Amygdala (tissue), 56 donors: ENCODE measurements around the gene CALM1.
"Not testable (repeated sequence)": the region's sequence is repeated elsewhere in the genome, so short reads cannot be mapped to it uniquely, and the experiment has no call there.

Experiments used
- DNase-seq, 56 donors: peaks; one replicate each; lab custom pipeline; 2025; lab: John Stamatoyannopoulos, UW

The CALM1 gene

DNA sequence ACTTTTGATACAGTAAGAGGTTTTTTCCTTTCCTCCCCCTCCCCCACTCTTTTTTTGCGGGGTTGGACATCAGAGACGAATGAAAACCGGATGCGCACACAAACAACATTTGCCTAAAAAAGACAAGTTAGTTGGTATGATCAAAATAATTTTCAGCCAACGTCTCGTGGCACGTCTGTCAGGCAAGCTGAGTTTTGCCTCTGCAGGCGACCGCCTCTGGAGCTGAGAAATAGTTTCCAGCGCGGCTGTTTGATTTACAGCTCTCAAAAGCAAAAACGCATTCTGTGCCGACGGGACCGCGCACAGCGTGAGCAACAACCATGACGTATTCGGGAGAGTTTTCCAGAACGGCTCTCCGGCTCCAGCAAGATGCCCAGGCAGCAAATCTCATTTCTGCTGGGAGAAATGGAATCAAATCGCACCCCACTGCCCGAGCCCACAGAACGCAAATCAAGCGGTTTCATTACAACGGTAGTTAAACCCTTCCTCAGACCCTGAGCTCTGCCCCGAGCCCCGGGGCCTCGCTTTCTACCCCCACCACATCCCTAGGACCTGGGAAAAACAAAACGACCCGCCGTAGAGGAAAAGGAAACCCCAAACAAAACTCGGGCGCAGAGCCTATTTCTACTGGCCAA is 14.2 kb upstream of the CALM1 start:
- peak in 53 of 56 donors; percentile 31 to 90 (median 78) for DNase-seq

DNA sequence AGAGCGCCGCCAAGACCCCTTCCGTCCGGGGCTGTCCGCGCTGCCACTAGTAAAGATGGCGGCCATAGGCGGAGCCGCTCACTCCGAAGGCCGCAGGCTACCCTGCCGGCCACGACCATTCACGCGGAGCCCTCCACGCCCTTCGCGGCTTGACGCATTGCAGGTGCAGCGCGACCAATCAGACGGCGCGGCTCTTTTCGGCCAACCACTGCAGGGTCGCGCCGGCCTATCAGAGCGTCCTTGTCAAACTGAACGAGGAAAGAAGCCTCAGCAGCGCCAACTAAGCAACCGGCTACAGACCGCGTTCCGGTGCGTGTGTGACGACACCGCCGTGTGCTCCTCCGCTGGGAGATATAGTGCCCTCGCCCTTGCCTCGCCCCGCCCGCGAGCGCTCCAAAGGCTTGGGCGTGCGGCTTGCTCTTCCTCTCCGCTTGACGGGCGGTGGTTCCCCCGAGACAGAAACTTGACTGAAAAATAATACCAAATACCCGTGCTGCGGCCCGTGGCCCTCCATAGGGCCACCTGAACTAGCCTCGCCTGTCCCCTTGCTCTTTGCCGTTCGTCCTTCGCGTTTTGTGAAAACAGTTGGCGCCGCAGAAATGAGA is 13.6 kb upstream of the CALM1 start:
- peak; percentile 88 to 100 (median 99) for DNase-seq

DNA sequence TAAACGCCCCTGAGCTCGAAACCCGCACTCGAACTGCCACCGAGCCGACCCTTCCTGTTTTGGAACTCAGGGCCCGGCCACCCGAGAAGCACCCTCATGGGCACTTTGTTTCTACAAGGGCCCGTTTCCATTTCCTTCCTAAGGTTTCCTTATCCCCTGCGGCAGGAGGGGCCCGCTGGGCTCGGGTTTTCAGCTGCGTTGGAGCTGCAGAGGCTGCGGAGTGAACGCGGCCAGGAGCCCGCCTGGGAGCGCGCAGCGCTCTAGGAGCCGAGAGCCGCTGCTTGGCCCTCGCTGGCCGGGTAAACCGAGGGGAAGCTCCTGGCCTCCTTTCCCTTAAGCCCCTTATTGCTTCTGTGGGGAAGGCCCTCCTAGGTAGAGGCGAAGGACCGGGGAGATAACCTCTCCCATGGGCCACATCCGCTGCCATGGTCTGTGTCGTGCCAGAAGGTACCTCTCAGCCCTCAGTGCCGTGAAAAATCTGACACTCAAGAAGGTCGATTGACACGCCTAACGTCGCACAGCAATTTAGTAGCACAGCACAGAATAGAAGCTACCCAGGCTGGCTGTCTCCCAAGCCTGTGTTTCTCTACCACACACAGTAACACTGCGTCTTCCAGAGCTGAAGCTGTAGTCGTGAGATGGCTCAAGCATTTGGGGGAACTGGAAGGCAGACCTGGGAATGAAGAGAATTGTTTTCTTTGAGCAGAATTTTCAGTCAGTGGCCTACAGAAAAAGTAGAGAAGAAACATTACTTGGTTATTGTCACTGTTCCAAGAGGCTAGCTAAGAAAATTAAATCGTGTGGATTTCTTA is 12.9 kb upstream of the CALM1 start:
- peak in 40 of 56 donors; percentile 9 to 83 (median 64) for DNase-seq

DNA sequence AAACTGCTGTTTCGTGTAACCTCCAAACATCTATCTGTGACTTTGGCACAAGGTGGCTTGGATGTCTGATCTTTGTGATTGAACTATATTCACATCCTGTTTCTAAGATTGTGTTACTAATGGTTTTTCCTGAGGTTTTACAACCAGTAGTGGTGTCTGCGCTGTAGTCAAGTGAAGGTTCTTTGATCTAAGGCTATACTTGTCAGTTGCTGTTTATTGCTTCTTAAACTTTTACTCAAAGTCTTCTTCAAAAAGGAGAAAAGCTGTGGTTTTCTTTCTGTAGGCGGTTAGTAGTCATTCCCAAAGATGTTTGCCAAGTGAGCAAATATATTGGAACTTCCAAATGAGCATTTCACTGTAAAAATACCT is 12.3 kb upstream of the CALM1 start:
- DNase-seq: no peak

DNA sequence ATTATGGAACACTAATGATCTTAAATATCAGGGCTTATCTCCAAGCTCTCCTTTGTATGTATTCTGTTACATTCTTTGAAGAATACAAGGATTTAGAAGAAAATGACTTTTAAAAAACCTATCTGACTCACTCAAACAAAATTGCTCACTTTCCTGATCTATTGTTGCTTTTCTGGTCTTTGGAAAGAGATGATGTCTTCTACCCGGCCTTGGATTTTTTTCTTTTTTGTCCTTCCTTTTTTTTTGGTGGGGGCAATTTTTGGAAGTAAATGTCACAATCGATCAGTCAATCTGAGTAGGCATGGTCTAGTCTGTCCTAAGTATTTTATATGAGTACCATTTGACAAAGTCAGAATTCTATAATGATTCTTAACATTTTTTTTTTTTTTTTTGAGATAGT is 10.5 kb upstream of the CALM1 start:
- no peak for DNase-seq

DNA sequence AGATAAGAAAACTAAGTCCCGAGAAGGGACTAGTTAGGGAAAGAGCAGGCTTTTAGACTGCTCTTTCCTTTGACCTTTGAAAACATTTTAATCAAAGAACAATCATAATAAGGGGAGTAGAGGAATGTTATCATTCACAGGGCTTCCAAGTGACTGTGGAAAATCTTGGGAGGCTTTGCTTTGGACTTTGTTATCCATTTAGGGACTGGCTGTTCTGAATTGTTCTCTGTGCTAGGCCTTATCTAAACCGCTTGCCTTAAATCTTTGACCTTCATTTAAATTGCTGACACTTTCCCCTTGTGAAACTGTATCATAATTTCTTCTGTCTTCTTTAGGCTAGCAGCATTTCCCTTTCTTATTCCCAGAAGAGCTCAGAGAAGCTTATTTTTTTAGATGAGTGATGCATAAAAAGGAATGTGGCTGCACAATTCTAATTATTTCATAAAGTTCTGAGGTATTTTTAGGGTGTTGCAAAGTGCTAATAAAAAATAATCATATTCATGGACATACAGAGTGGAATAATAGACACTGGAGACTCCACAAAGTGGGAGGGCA is 9.5 kb upstream of the CALM1 start:
- DNase-seq: no peak

DNA sequence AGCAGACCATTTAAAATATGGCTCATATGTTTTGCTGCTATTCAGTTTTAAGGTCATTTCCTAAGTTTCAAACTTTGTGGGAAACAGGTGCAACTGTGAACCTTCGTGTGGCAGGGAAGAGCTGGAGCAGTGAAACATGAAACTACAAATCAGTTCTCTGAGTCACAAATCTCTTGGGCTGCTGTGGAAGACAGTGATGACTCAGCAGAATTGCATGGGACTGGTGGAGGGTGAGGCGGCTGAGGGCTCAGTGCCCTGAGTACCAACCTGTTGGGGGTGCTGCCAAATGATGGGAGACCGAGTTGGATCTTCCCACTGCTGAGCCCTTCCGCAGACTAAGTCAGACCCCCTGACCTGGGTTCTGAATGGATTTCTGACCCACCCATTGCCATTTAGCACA is 8.4 kb upstream of the CALM1 start:
- no peak for DNase-seq

DNA sequence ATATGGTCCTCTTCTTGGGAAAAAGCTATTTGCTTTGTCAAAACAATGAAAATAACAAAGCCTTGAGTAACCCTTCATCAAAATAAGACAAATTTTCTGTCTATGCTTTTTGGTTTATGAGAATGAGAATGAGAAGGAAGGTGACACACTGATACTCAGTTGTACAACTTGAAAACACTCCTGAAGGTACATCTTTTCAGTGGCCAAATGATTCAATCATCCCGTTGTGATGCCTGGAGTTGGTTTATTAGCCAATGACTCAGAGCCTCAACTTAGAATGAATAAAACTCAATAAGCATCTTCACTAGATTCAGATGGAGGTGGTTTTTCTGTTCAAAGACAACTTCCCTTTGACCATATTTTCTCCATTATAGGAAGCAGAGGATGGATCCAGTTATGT is 7.8 kb upstream of the CALM1 start:
- DNase-seq: no peak

DNA sequence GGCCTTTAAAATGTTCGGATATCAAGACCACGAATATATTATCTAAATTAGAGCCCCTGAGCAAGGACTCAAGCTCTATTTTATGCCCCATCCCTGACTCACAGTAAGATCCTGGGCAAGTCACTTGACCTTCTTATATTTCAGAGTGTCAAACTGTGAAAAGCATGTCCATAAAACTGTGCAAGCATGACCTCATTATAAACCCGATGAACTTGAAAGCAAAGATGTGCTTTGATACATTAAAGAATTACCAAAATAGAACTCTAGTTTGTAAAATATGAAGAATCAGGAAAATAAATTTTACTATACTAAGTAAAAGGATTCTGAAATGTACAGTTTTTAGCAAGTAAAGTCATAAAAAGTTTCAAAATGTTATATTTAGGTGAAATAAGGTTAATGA is 2.9 kb upstream of the CALM1 start:
- DNase-seq: no peak

DNA sequence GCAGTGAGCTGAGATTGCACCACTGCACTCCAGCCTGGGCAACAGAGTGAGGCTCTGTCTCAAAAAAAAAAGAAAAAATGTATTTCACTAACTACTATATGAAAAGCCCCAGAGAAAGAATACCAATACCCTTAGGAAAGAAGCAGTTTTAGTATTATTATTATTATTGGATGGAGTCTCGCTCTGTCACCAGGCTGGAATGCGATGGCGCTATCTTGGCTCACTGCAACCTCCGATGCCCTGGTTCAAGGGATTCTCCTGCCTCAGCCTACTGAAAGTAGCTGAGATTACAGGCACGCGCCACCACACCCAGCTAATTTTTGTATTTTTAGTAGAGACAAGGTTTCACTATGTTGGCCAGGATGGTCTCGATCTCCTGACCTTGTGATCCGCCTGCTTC is 2.0 kb upstream of the CALM1 start:
- not testable (repeated sequence) for DNase-seq

DNA sequence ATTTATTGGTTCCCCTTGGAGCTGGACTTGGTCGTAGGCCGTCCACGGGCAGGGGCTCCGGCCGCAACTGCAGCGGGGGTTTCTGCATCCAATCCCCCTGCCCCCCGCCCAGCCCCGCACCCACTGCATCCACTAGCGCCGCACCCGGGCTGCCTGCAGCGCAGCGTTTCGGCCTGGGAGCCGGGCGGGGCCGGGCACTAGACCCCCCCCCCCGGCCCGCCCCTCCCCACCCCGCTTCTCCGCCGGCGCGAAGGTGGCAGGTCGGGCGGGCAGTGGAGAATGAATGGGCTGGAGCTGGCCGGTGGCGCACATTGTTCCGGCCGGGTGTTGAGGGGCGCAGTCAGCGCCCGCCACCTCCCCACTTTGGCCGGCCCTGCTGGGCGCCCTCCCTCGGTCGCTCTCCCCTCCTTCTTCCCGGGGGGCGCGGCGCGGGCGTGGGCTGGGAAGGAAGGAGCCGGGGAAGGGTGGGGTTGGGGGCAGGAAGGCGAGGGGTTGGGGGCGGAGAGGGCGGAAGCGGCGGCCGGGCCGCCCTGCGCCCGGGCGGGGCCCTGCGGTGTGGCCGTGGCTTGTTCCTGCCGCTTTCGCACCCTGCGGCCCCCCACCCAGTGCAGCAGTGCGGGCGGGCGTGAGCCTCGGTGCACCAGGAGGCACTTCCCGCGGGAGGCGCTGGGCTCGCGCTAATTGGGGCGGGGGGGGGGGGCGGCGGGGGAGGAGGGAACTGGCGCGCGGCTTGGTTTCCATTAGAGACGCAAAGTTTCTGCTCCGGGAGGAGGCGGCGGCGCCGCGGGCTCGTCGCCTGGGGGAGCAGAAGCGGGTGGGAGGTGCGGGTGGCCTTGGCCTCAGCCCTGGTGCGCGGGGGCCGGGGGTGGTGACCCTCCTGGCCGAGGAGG is 841 bp downstream of the CALM1 start:
- DNase-seq: peak in 41 of 56 donors; percentile 30 to 78 (median 58)

DNA sequence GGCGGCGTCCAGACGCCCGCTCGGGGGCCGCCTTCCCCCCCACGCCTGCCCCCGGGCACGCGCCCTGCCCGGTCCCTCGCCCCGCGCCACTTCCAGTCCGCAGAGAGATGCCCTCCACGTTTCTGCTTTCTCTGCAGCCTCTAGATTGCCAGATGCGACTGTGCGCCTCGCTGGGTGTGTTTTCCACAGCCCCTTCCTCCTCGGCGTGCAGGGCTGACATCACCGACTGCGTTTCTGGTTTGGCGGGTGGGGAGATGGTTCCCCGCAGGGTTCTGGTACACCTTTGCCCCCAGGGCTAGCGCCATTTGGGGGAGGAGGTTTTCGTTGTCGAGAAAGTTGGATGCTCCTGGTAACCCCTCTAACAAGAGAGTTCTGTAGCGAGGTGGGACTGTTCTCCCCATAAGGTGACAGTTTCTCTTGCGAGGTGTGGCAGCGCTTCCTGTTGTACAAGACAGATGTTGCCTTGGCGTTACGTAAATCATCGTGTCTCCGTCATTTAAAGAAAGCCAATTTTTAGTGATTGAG is 1.5 kb downstream of the CALM1 start:
- peak in 13 of 56 donors; percentile 35 to 78 (median 66) for DNase-seq

DNA sequence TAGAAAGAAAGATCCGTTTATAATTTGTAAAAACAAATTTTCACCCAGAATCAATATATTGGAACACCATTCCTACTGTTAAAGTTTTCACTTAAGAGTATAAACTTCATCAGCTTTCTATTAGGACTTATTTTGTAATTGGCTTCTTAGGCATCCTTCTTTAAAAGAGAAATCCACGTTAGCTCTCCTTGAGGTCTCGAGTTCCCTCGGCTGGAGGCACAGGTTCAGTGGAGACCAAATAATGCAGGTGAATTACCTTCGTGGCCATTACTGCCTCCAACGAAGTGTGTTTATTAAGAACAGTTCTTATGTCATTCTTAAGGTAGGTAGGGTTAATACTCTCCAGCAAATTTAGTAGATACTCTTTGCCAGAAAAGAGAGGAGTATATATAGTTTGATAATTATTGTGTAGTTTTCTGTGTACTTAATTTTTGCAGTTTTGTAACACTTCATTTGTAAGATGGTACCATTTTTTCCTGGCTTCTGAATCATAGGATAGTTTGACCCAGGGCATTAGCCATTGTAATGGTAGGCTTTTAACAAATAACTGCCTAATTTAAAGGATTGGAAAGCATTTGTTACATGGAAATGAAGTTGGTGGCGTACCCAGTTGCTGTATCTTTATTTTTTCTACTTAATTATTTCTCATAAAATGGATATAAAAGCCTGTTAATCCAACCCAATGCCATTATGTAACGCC is 2.2 kb downstream of the CALM1 start:
- DNase-seq: no peak

DNA sequence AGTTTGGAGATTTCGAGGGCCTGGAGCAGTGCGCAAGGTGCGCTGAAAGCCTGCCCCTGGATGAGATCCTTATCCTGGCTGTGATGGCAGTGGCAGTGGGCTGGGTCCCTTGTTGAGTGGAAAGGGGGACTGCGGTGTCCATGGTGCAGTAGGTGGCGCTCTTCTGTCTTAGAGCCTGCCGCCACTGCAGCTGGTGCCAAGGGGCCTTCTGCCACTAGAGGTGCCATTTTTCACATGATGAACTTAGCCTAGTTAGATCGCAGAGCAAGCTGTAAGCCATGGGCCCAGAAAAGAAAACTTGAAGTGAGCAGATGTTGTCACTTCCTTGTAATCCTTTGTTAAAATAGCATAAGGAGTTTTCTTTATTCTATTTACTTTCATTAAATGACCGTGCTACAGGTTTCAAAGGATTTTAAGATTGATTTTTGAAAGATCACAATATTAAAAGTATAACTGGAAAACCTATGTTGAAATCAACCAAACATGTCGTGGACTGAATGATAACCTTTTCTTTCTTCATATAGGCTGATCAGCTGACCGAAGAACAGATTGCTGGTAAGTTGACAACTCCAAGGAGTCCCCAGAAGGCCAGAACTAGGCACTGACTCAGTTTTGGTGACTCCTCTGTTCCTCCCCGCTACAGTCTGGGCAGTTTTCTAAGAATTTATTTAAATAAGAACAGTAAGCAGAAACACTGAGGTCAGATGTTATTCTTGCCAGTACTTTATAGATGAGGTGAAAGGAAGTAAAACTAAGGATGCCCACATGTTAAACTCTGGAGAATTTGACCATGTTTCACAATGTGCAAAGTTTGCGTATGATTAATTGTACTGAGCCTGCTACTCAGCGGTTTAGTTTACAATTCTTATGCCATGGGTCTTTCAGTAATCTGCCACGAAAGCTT is 3.0 kb downstream of the CALM1 start:
- peak in 54 of 56 donors; percentile 23 to 96 (median 84) for DNase-seq

DNA sequence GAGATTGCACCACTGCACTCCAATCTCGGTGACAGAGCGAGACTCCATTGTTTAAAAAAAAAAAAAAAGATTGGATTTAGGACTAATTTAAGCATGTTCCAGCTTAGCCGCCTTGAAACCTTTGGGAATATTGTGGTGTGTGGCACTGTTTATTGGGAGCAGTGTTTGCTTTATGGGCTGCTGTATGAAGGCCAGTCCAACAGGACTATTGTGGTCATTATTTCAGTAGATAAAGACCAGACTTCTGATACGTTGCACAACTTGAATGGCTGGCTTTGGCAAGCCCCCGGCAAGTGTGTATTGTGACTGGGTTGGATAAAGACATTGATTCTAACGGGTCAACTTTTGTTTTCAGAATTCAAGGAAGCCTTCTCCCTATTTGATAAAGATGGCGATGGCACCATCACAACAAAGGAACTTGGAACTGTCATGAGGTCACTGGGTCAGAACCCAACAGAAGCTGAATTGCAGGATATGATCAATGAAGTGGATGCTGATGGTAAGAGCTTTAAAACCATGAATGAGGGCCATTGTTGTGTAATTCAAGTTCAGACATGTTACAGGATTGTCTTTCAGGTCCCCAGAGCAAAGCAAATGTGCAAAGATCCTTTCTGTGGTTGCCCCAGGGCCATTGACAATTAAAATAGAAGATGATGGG is 4.2 kb downstream of the CALM1 start:
- no peak for DNase-seq

DNA sequence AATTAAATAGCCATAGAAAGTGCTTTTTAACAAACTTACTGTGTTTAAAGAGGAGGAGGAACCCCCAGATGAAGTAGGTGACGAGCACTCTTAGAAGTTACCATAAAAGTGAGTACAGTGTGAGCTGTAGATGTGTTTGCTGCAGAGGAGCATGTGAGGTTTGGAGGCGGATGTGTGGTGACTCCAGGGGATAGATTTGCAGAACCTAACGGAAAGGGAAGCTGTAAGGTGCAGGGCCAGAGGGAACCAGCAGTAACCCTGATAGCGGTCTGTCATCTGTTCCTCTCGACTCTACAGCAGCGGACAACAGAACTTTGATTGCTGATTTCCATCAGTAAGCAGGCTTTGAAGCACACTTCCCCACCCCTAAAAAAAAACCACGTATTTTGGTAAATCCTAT is 5.2 kb downstream of the CALM1 start:
- no peak for DNase-seq

DNA sequence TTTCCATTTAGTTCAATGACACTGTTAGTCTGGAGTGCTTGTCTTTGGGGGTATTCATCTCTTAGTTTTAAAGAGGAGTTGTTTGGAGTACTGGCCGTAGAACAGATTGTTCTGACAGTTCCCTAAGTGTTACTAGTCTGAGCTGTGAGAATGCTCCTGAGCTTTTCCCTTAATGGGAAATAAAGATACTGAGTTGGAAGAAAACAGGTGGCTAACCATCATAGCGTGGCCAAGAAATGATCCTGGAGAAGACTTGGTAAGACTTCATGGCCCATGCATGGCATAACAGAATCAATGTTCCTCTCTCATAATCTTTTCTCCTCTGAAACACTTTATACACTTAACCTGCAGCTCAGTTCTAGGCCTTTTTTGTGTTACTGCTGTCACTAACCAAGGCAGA is 6.2 kb downstream of the CALM1 start:
- no peak for DNase-seq

DNA sequence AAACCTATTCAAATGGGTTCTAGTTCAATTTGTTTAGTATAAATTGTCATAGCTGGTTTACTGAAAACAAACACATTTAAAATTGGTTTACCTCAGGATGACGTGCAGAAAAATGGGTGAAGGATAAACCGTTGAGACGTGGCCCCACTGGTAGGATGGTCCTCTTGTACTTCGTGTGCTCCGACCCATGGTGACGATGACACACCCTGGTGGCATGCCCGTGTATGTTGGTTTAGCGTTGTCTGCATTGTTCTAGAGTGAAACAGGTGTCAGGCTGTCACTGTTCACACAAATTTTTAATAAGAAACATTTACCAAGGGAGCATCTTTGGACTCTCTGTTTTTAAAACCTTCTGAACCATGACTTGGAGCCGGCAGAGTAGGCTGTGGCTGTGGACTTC is 8.3 kb downstream of the CALM1 start:
- no peak for DNase-seq
